Activated B cell treated with CpG ODN at 0.5 μM for 24 hours (primary cell): ENCODE results near the gene DUOX2. TPM values are rescaled to one million over a fixed set of nuclear protein-coding genes. Genes with fewer than 3 reads are reported as not detected.

Experiments used
- ATAC-seq: fragments of 200-7000 bp; cut with Tn5 transposase; one replicate; pipeline ENCODE4 v1.10.0; 2021; ENCODE audit warnings: low read depth, mild to moderate bottlenecking, moderate library complexity
- CTCF ChIA-PET: fragments of 350-600 bp; sonication (Branson Sonifier 250); formaldehyde crosslinking; loops from one replicate; lab custom pipeline; 2021; ENCODE audit warnings: antibody characterized with exemption; lab: Charles Lee
- POLR2A ChIA-PET: fragments of 350-600 bp; sonication (Branson Sonifier 250); formaldehyde crosslinking; loops from one replicate; lab custom pipeline; 2021; ENCODE audit warnings: antibody characterized with exemption; lab: Charles Lee
- DNase-seq: peaks from one replicate; pipeline ENCODE4 v3.0.0; 2022
- H3K27ac Mint-ChIP-seq: one replicate; pipeline ENCODE4 v1.8.0; 2020; ENCODE audit warnings: mixed read lengths
- H3K27me3 Mint-ChIP-seq: one replicate; pipeline ENCODE4 v1.8.0; 2021; ENCODE audit warnings: mixed read lengths
- H3K36me3 Mint-ChIP-seq: one replicate; pipeline ENCODE4 v1.8.0; 2021; ENCODE audit warnings: low read depth, mixed read lengths
- H3K4me1 Mint-ChIP-seq: one replicate; pipeline ENCODE4 v1.8.0; 2021; ENCODE audit warnings: mixed read lengths
- H3K4me3 Mint-ChIP-seq: one replicate; pipeline ENCODE4 v1.8.0; 2020; ENCODE audit warnings: mild to moderate bottlenecking, mixed read lengths
- H3K9me3 Mint-ChIP-seq: one replicate; pipeline ENCODE4 v1.8.0; 2020; ENCODE audit warnings: mixed read lengths
- intact Hi-C: fragments of 100-400 bp; cut with micrococcal nuclease; formaldehyde crosslinking; loops from one replicate; pipeline ENCODE4 v1.15.1; 2024
- total RNA-seq: library from RNA; stranded (reverse); gene quantifications from 2 replicates; pipeline ENCODE4 v1.2.3, GENCODE V29; 2022
- TF ChIP-seq, protein P1 (sequence below): fragments of 200-600 bp; IDR thresholded peaks from one replicate; pipeline ENCODE4 v1.8.0; 2022; ENCODE audit warnings: antibody characterized with exemption, mild to moderate bottlenecking

Gene DUOX2
- not detected in 2 replicates for total RNA-seq

GRCh38 chr15:45114076-45114750 is at the start of gene DUOX2, which contains the start of gene DUOXA2:
TSS of gene DUOX2 (minus strand) at chr15:45114172. CDS start at chr15:45113411, 761 bp downstream.
TSS of gene DUOXA2 (plus strand) at chr15:45114326. CDS start at chr15:45114606, 280 bp downstream.
- peak within 1 kb of the TSS; percentile 79 for H3K4me3 Mint-ChIP-seq
- DNase-seq (no peak), ATAC-seq (no peak)
- CTCF ChIA-PET: no interaction called here
- no peak within 1 kb of the TSS for H3K27ac Mint-ChIP-seq
- no peaks in the 10 kb centered on the region for H3K9me3 Mint-ChIP-seq
- TF ChIP-seq, protein P1, sequence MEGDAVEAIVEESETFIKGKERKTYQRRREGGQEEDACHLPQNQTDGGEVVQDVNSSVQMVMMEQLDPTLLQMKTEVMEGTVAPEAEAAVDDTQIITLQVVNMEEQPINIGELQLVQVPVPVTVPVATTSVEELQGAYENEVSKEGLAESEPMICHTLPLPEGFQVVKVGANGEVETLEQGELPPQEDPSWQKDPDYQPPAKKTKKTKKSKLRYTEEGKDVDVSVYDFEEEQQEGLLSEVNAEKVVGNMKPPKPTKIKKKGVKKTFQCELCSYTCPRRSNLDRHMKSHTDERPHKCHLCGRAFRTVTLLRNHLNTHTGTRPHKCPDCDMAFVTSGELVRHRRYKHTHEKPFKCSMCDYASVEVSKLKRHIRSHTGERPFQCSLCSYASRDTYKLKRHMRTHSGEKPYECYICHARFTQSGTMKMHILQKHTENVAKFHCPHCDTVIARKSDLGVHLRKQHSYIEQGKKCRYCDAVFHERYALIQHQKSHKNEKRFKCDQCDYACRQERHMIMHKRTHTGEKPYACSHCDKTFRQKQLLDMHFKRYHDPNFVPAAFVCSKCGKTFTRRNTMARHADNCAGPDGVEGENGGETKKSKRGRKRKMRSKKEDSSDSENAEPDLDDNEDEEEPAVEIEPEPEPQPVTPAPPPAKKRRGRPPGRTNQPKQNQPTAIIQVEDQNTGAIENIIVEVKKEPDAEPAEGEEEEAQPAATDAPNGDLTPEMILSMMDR: no peak
- no peaks in the 10 kb centered on the region for H3K36me3 Mint-ChIP-seq
- H3K4me1 Mint-ChIP-seq: peaks cover 58% of the 10 kb centered on the region
- H3K27me3 Mint-ChIP-seq: peaks cover 74% of the 10 kb centered on the region
- intact Hi-C loops: no loop called here
- POLR2A ChIA-PET: no interaction called here

DNA sequence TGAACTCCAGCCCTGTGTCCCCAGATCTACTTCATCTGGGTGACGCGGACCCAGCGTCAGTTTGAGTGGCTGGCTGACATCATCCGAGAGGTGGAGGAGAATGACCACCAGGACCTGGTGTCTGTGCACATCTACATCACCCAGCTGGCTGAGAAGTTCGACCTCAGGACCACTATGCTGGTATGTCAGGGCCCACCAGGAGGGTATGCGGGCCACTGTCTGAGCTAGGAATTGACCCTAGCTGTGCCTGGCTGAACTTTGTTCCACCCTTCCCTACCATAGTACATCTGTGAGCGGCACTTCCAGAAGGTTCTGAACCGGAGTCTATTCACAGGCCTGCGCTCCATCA is 49.5 kb upstream of the DUOX2 start:
- intact Hi-C loops: loop anchor here (1.0 kb wide), 5 partner anchors 105 to 451 kb away; no protein-coding TSS in a partner anchor
- Mint-ChIP-seq H3K9me3 (no peaks in the 10 kb centered on the region), H3K27me3 (no peaks in the 10 kb centered on the region), H3K4me3 (no peak overlapping the region), H3K27ac (no peak overlapping the region), H3K4me1 (peaks cover 23% of the 10 kb centered on the region), H3K36me3 (peaks cover 10% of the 10 kb centered on the region)
- DNase-seq: no peak
- ATAC-seq: no peak
- TF ChIP-seq, protein P1: no peak
- ChIA-PET POLR2A (interaction anchor here (0.5 to 2.2 kb wide), 7 partner anchors 31 to 537 kb away, joined by 3 to 14 read pairs (median 4); a partner anchor contains a TSS), CTCF (interaction anchor here (0.7 to 4.0 kb wide), 27 partner anchors 13 to 450 kb away, joined by 3 to 65 read pairs (median 5); partner anchors contain the start of genes DUOX1 and SHF)

GRCh38 chr15:45162771-45163507 is 49.0 kb upstream of the DUOX2 start:
- intact Hi-C loops: loop anchor here (1.0 kb wide), 5 partner anchors 105 to 451 kb away; no protein-coding TSS in a partner anchor
- Mint-ChIP-seq H3K9me3 (no peaks in the 10 kb centered on the region), H3K4me1 (peaks cover 23% of the 10 kb centered on the region), H3K27me3 (no peaks in the 10 kb centered on the region), H3K27ac (no peak overlapping the region), H3K36me3 (peaks cover 10% of the 10 kb centered on the region), H3K4me3 (no peak overlapping the region)
- CTCF ChIA-PET: interaction anchor here (0.7 to 4.0 kb wide), 27 partner anchors 13 to 451 kb away, joined by 3 to 65 read pairs (median 5); partner anchors contain the start of genes DUOX1 and SHF
- POLR2A ChIA-PET: interaction anchor here (0.6 to 2.2 kb wide), 4 partner anchors 38 to 498 kb away, joined by 3 to 14 read pairs (median 4); a partner anchor contains a TSS
- ATAC-seq: peak; percentile 28
- TF ChIP-seq, protein P1: no peak
- DNase-seq: peak; percentile 48

GRCh38 chr15:45161666-45162065 is 47.7 kb upstream of the DUOX2 start:
- Mint-ChIP-seq H3K27me3 (no peaks in the 10 kb centered on the region), H3K27ac (no peak overlapping the region), H3K36me3 (peaks cover 10% of the 10 kb centered on the region), H3K4me1 (peaks cover 21% of the 10 kb centered on the region), H3K9me3 (no peaks in the 10 kb centered on the region), H3K4me3 (no peak overlapping the region)
- TF ChIP-seq, protein P1: no peak
- POLR2A ChIA-PET: no interaction called here
- ATAC-seq: no peak
- no peak for DNase-seq
- intact Hi-C loops: no loop called here
- CTCF ChIA-PET: interaction anchor here (1.5 to 3.5 kb wide), 2 partner anchors 19 to 296 kb away, joined by 4 to 16 read pairs; no protein-coding TSS in a partner anchor
